ENCODE measurements around the gene ZNFX1.

The ZNFX1 gene

GRCh38 chr20:49281059-49281912 lies 3.4 kb upstream of the ZNFX1 start:
- no peak overlapping the region for H3K27ac ChIP-seq (ENCODE audit: low read length)
- no peak overlapping the region for H3K4me2 ChIP-seq (ENCODE audit: low read depth, low read length)
- peaks cover 34% of the 10 kb centered on the region for H3F3A ChIP-seq (ENCODE audit: insufficient read depth, low read length)
- no peaks in the 10 kb centered on the region for H3K9me2 ChIP-seq (replicated peaks; ENCODE audit: insufficient read depth, low read length)
- peaks cover 66% of the 10 kb centered on the region for H3K36me3 ChIP-seq (replicated peaks; ENCODE audit: insufficient read depth, low read length)
- H3K4me1 ChIP-seq (ENCODE audit: low read length) = peaks cover 20% of the 10 kb centered on the region
- DNase-seq = no peak
- H3K9ac ChIP-seq (ENCODE audit: low read length) = no peak overlapping the region
- H2AFZ ChIP-seq (ENCODE audit: low read length) = no peak overlapping the region
- TF ChIP-seq CTCF (IDR thresholded peaks at IDR 0.05; ENCODE audit: low read length) (no peak), EZH2 (optimal IDR thresholded peaks at IDR 0.05; ENCODE audit: low read depth, low read length) (no peak), EZH2phosphoT487 (IDR thresholded peaks at IDR 0.05; ENCODE audit: low read length) (no peak)
- H3K4me3 ChIP-seq (ENCODE audit: low read length) = no peak overlapping the region
- H3K79me2 ChIP-seq (ENCODE audit: low read length) = peaks cover 90% of the 10 kb centered on the region
- no peaks in the 10 kb centered on the region for H3K9me3 ChIP-seq (replicated peaks; ENCODE audit: insufficient read depth, low read length)
- 0 out of 2 replicates have a peak, but pooled peaks cover 20% of the 10 kb centered on the region for H4K20me1 ChIP-seq (ENCODE audit: insufficient read depth, low read length)
- H3K27me3 ChIP-seq (replicated peaks; ENCODE audit: insufficient read depth, low read length) = no peaks in the 10 kb centered on the region

GRCh38 chr20:49280463-49281058 lies 2.7 kb upstream of the ZNFX1 start:
- Histone ChIP-seq H3K9me2 (replicated peaks; ENCODE audit: insufficient read depth, low read length) (no peaks in the 10 kb centered on the region), H3K27me3 (replicated peaks; ENCODE audit: insufficient read depth, low read length) (no peaks in the 10 kb centered on the region), H3K4me1 (ENCODE audit: low read length) (peaks cover 23% of the 10 kb centered on the region), H3K4me2 (ENCODE audit: low read depth, low read length) (peak overlapping the region; percentile 86; the same call in 1 of the 2 replicates), H3F3A (ENCODE audit: insufficient read depth, low read length) (peaks cover 37% of the 10 kb centered on the region), H3K27ac (ENCODE audit: low read length) (no peak overlapping the region), H4K20me1 (ENCODE audit: insufficient read depth, low read length) (0 out of 2 replicates have a peak, but pooled peaks cover 20% of the 10 kb centered on the region), H3K9me3 (replicated peaks; ENCODE audit: insufficient read depth, low read length) (no peaks in the 10 kb centered on the region), H3K9ac (ENCODE audit: low read length) (no peak overlapping the region), H3K36me3 (replicated peaks; ENCODE audit: insufficient read depth, low read length) (peaks cover 59% of the 10 kb centered on the region), H3K4me3 (ENCODE audit: low read length) (no peak overlapping the region), H2AFZ (ENCODE audit: low read length) (no peak overlapping the region), H3K79me2 (ENCODE audit: low read length) (peaks cover 82% of the 10 kb centered on the region)
- TF ChIP-seq CTCF (IDR thresholded peaks at IDR 0.05; ENCODE audit: low read length) (no peak), EZH2 (optimal IDR thresholded peaks at IDR 0.05; ENCODE audit: low read depth, low read length) (no peak), EZH2phosphoT487 (IDR thresholded peaks at IDR 0.05; ENCODE audit: low read length) (no peak)
- DNase-seq = no peak

- Histone ChIP-seq H3K9me3 (replicated peaks; ENCODE audit: insufficient read depth, low read length) (no peaks in the 10 kb centered on the region), H3F3A (ENCODE audit: insufficient read depth, low read length) (peaks cover 33% of the 10 kb centered on the region), H3K79me2 (ENCODE audit: low read length) (peaks cover 75% of the 10 kb centered on the region), H4K20me1 (ENCODE audit: insufficient read depth, low read length) (0 out of 2 replicates have a peak, but pooled peaks cover 13% of the 10 kb centered on the region), H3K4me1 (ENCODE audit: low read length) (peaks cover 23% of the 10 kb centered on the region), H3K4me2 (ENCODE audit: low read depth, low read length) (peak overlapping the region; percentile 86; the same call in 1 of the 2 replicates), H3K27me3 (replicated peaks; ENCODE audit: insufficient read depth, low read length) (no peaks in the 10 kb centered on the region), H2AFZ (ENCODE audit: low read length) (no peak overlapping the region), H3K27ac (ENCODE audit: low read length) (no peak overlapping the region), H3K9ac (ENCODE audit: low read length) (no peak overlapping the region), H3K4me3 (ENCODE audit: low read length) (peak overlapping the region; percentile 93; the same call in 1 of the 2 replicates), H3K36me3 (replicated peaks; ENCODE audit: insufficient read depth, low read length) (peaks cover 53% of the 10 kb centered on the region), H3K9me2 (replicated peaks; ENCODE audit: insufficient read depth, low read length) (no peaks in the 10 kb centered on the region)
- no peak for DNase-seq
- no peak for TF ChIP-seq EZH2phosphoT487 (IDR thresholded peaks at IDR 0.05; ENCODE audit: low read length)
These were observed 2.0 kb upstream of the ZNFX1 start for GRCh38 chr20:49279677-49280462.
